Stimulated activated naive B cell treated with anti-CD40 and anti-IgM and Interleukin-4, amounts not matched to agents 10 μg/mL and 1 μg/mL and 100 μg/mL, for 72 hours (primary cell): ENCODE data around the gene TUBB.
"Not testable (repeated sequence)": the region's sequence is repeated elsewhere in the genome, so short reads cannot be mapped to it uniquely, and the experiment has no call there.

ENCODE experiments used
- ATAC-seq, 2 donors: fragments of 150-1000 bp; cut with Tn5 transposase; replicated peaks; 2 replicates each; pipeline ENCODE4 v1.10.0; 2021; ENCODE audit warnings: moderate library complexity in 1 of 2
- DNase-seq: peaks from one replicate; pipeline ENCODE4 v3.0.0; 2021
- H3K27ac Mint-ChIP-seq: one replicate; pipeline ENCODE4 v1.8.0; 2022; ENCODE audit warnings: mild to moderate bottlenecking, mixed read lengths
- H3K27me3 Mint-ChIP-seq, 2 donors: one replicate each; pipeline ENCODE4 v1.8.0; 2022; ENCODE audit warnings: mixed read lengths in 2 of 2
- H3K36me3 Mint-ChIP-seq, 2 donors: one replicate each; pipeline ENCODE4 v1.8.0; 2022; ENCODE audit warnings: mixed read lengths in 2 of 2, mild to moderate bottlenecking in 1 of 2
- H3K4me1 Mint-ChIP-seq, 2 donors: one replicate each; pipeline ENCODE4 v1.8.0; 2022; ENCODE audit warnings: mixed read lengths in 2 of 2, mild to moderate bottlenecking in 1 of 2
- H3K4me3 Mint-ChIP-seq, 2 donors: one replicate each; pipeline ENCODE4 v1.8.0; 2022; ENCODE audit warnings: mild to moderate bottlenecking in 2 of 2, mixed read lengths in 2 of 2, moderate library complexity in 1 of 2
- H3K9me3 Mint-ChIP-seq, 2 donors: one replicate each; pipeline ENCODE4 v1.8.0; 2022; ENCODE audit warnings: mixed read lengths in 2 of 2, mild to moderate bottlenecking in 1 of 2

The TUBB gene

GRCh38 chr6:30720738-30721197, 616 bp downstream of the TUBB start:
- DNase-seq, result peak; percentile 61
- peaks cover 0 to 2% of the 10 kb centered on the region in 2 donors for H3K9me3 Mint-ChIP-seq
- H3K27me3 Mint-ChIP-seq, result no peaks in the 10 kb centered on the region
- H3K4me1 Mint-ChIP-seq, result peaks cover 40 to 67% of the 10 kb centered on the region in 2 donors
- peaks cover 48 to 73% of the 10 kb centered on the region in 2 donors for H3K36me3 Mint-ChIP-seq
- peak; percentile 16 to 19 for ATAC-seq
- H3K4me3 Mint-ChIP-seq, result peak overlapping the region; percentile 86 to 95
- H3K27ac Mint-ChIP-seq, result peak overlapping the region; percentile 93

DNA sequence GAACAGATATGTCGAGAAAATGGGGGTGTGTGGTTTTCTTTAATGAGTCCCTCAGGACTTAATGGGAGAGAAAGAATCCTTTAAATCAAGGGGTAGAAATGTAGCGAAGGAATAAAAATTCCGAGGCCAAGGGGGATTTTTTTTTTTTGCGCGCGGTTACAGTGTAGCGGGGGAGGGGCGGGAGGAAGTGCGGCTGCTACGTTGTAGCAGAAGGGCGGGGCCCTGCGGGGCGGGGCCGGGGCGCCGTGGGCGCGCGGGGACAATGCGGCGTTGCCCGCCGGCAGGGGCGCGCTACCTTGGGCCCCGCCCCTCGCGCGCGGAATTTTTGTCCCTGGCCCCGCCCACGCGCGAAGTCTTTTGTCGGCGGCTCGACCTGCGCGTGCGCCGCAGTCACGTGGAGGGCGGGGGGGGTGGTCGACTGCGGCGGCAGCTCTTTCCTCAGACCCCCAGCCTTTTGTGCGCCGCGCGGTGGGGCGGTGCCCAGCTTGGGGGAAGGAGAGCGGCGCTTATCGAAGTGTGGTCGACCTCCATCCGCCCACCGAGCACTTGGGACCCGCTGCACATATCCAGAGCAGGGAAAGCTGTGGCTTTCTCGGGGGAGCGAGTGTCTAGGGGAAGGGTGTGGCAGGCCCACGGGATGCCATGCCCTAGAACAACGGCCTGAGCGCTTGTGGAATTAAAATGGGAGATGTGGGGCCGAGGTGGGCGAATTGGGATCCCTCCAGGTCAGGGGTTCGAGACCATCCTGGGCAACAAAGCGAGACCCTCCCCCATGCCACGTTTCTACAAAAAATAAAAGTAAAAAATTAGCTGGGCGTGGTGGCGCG, 1.3 kb downstream of the TUBB start:
- Mint-ChIP-seq H3K4me1 (peaks cover 36 to 60% of the 10 kb centered on the region in 2 donors), H3K4me3 (peak overlapping the region; percentile 86 to 95), H3K27me3 (no peaks in the 10 kb centered on the region)

GRCh38 chr6:30722025-30722279, 1.8 kb downstream of the TUBB start:
- ATAC-seq, H3K27me3 Mint-ChIP-seq, H3K9me3 Mint-ChIP-seq, DNase-seq: not testable (repeated sequence)
- Mint-ChIP-seq H3K36me3 (peaks cover 44 to 63% of the 10 kb centered on the region in 2 donors), H3K4me3 (peak overlapping the region; percentile 86 to 95), H3K27ac (peak overlapping the region; percentile 93), H3K4me1 (peaks cover 33 to 55% of the 10 kb centered on the region in 2 donors)

More for the DNA sequence above, 1.3 kb downstream of the TUBB start:
- H3K27ac Mint-ChIP-seq, result peak overlapping the region; percentile 93
- ATAC-seq (peak; percentile 28 to 50), DNase-seq (peak; percentile 89)
- peaks cover 44 to 67% of the 10 kb centered on the region in 2 donors for H3K36me3 Mint-ChIP-seq
- no peaks in the 10 kb centered on the region for H3K9me3 Mint-ChIP-seq

DNA sequence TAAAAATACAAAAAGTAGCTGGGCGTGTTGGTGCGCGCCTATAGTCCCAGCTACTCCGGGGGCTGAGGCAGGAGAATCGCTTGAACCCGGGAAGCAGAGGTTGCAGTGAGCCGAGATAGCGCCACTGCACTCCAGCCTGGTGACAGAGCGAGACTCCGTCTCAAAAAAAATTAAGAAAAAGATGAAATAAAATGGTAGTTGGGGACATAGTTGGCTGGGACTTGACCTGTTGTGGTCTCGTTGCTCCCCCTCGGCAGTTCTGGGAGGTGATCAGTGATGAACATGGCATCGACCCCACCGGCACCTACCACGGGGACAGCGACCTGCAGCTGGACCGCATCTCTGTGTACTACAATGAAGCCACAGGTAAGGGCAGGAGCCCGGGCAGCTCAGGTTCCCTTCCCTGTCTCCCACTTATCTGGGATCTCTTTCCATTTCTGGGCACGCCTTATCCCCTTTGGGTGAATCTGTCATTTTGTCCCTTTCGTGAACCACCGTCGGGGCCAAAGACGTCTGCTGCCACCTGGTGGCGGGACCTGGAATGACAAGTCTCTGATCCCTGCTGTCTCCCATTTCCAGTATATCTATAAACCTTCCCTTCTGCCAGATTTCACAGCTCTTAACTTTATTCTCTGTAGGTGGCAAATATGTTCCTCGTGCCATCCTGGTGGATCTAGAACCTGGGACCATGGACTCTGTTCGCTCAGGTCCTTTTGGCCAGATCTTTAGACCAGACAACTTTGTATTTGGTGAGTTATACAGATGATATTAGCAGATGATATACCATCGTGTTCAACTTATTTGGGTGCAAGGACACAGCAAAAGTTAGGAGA, 2.3 kb downstream of the TUBB start:
- Mint-ChIP-seq H3K27ac (peak overlapping the region; percentile 93), H3K4me1 (peaks cover 31 to 52% of the 10 kb centered on the region in 2 donors), H3K9me3 (no peaks in the 10 kb centered on the region), H3K4me3 (peak overlapping the region; percentile 86 to 95), H3K27me3 (no peaks in the 10 kb centered on the region), H3K36me3 (peaks cover 43 to 60% of the 10 kb centered on the region in 2 donors)
- no peak for ATAC-seq
- DNase-seq, result peak; percentile 60

GRCh38 chr6:30723159-30723842, 3.1 kb downstream of the TUBB start:
- H3K36me3 Mint-ChIP-seq, result peaks cover 42 to 58% of the 10 kb centered on the region in 2 donors
- H3K4me1 Mint-ChIP-seq, result peaks cover 29 to 55% of the 10 kb centered on the region in 2 donors
- ATAC-seq, H3K9me3 Mint-ChIP-seq, H3K27me3 Mint-ChIP-seq, DNase-seq: not testable (repeated sequence)
- H3K4me3 Mint-ChIP-seq, result peak overlapping the region; percentile 86 to 95
- H3K27ac Mint-ChIP-seq, result peak overlapping the region; percentile 93

- H3K36me3 Mint-ChIP-seq, result peaks cover 42 to 63% of the 10 kb centered on the region in 2 donors
- not testable (repeated sequence) for DNase-seq, ATAC-seq, H3K9me3 Mint-ChIP-seq, H3K27me3 Mint-ChIP-seq
- H3K4me1 Mint-ChIP-seq, result peaks cover 29 to 55% of the 10 kb centered on the region in 2 donors
- peak overlapping the region; percentile 93 for H3K27ac Mint-ChIP-seq
- H3K4me3 Mint-ChIP-seq, result peak overlapping the region; percentile 59 to 95
These were observed 3.9 kb downstream of the TUBB start for GRCh38 chr6:30723843-30724741.

GRCh38 chr6:30724906-30725667, 4.9 kb downstream of the TUBB start:
- ATAC-seq, result no peak
- H3K27me3 Mint-ChIP-seq, result no peaks in the 10 kb centered on the region
- peak overlapping the region in 1 of 2 donors; percentile 33 for H3K4me3 Mint-ChIP-seq
- peaks cover 44 to 64% of the 10 kb centered on the region in 2 donors for H3K36me3 Mint-ChIP-seq
- peaks cover 30 to 50% of the 10 kb centered on the region in 2 donors for H3K4me1 Mint-ChIP-seq
- DNase-seq, result no peak
- H3K9me3 Mint-ChIP-seq, result no peaks in the 10 kb centered on the region
- peak overlapping the region; percentile 82 for H3K27ac Mint-ChIP-seq

DNA sequence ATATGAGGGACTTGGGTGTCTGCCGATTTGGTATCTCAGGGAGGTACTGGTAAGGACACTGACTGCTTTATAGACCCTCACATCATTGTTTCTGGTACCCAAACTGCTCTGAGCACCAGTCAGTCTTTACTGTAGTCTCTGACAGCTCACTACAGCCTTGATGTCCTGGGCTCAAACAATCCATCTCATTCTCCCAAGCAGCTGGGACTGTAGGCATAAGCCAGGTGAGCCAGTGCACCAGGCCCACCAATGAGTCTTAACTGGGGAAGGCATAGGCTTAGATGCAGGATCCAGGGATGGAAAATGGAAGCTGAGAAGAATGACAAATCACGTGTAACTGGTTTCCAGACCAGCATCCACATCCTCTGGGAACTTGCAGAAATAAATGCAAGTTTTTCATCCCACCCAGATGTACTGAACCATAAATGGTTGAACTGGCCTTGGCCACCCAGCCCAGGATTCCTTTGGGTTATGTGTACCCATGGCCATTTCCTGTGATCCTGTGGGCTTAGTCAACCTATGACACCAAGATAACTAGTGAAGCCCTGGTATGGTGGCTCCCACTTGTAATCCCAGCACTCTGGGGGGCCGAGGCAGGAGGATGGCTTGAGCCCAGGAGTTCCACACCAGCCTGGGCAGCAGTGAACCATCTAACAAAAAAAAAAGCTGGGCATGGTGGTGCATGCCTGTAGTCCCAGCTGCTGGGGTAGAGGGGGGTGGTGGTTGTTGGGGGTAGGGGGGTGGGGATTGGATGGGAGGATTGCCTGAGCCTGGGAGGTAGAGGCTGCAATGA, 5.8 kb downstream of the TUBB start:
- Mint-ChIP-seq H3K9me3 (no peaks in the 10 kb centered on the region), H3K36me3 (peaks cover 44 to 64% of the 10 kb centered on the region in 2 donors), H3K4me1 (peaks cover 38 to 58% of the 10 kb centered on the region in 2 donors), H3K27me3 (no peaks in the 10 kb centered on the region), H3K4me3 (peak overlapping the region in 1 of 2 donors; percentile 29), H3K27ac (peak overlapping the region; percentile 51)
- DNase-seq (no peak), ATAC-seq (no peak)

GRCh38 chr6:30726506-30727413, 6.6 kb downstream of the TUBB start:
- no peak for ATAC-seq
- no peaks in the 10 kb centered on the region for H3K27me3 Mint-ChIP-seq
- no peak for DNase-seq
- H3K36me3 Mint-ChIP-seq, result peaks cover 41 to 57% of the 10 kb centered on the region in 2 donors
- H3K9me3 Mint-ChIP-seq, result no peaks in the 10 kb centered on the region
- no peak overlapping the region for H3K27ac Mint-ChIP-seq
- H3K4me1 Mint-ChIP-seq, result peaks cover 37 to 60% of the 10 kb centered on the region in 2 donors
- no peak overlapping the region for H3K4me3 Mint-ChIP-seq

DNA sequence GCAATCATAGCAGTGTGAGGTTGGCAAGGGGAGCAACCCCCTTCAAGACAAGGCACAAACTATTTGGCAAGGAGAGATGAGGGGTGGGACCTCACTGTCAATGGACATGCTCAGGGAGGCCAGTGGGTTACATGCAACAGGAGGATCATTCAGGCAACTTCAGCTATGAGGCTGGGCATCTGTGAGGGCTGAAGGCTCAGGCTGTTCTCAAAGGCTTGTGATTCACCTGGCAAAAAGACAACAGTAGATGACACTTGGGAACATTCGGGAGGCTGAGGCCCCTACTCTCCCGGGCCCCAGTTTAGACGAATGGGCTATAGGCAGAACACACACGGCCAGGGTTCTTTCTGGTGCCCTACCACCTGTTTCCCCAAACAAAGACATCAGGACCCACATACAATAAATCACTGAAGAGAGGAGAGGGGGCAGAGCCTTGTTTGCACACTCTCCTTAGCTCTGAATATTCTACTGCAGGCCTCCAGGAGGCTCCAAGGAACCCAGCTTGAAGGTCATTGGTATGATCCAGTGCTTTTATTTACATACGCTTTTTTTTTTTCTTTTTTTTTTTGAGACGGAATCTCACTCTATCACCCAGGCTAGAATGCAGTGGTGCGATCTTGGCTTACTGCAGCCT, 7.9 kb downstream of the TUBB start:
- Mint-ChIP-seq H3K27me3 (no peaks in the 10 kb centered on the region), H3K4me3 (no peak overlapping the region), H3K9me3 (no peaks in the 10 kb centered on the region), H3K4me1 (peaks cover 34 to 51% of the 10 kb centered on the region in 2 donors), H3K27ac (peak overlapping the region; percentile 76), H3K36me3 (peaks cover 32 to 52% of the 10 kb centered on the region in 2 donors)
- DNase-seq (no peak), ATAC-seq (no peak)
